IMR-90 (cell line): ENCODE measurements around the gene GJE1.

ENCODE experiments used
- CTCF ChIP-seq: conservative IDR thresholded peaks from 2 replicates; pipeline ENCODE4 v1.5.1; 2012; ENCODE audit warnings: mild to moderate bottlenecking, low read depth, low read length, improper control_type of control experiment
- MAFK ChIP-seq: IDR thresholded peaks from 2 replicates; pipeline ENCODE4 v1.6.1; 2012; ENCODE audit warnings: low read depth, low read length, improper control_type of control experiment
- MAZ ChIP-seq: IDR thresholded peaks from 2 replicates; pipeline ENCODE4 v1.6.1; 2012; ENCODE audit warnings: low read depth, mild to moderate bottlenecking, low read length, improper control_type of control experiment, moderate library complexity, borderline replicate concordance
- MXI1 ChIP-seq: IDR thresholded peaks from 2 replicates; pipeline ENCODE4 v1.6.1; 2012; ENCODE audit warnings: low read depth, mild to moderate bottlenecking, low read length, moderate library complexity, borderline replicate concordance
- NFE2L2 ChIP-seq: fragments of 150-350 bp; IDR thresholded peaks from 2 replicates; pipeline ENCODE4 v1.6.1; 2016; ENCODE audit warnings: low read depth, mild to moderate bottlenecking, low read length
- POLR2A ChIP-seq: IDR thresholded peaks from 2 replicates; pipeline ENCODE4 v1.6.1; 2012; ENCODE audit warnings: mild to moderate bottlenecking, low read depth, low read length
- RFX5 ChIP-seq: IDR thresholded peaks from 2 replicates; pipeline ENCODE4 v1.8.0; 2012; ENCODE audit warnings: low read depth, mild to moderate bottlenecking, low read length, moderate library complexity
- SMC3 ChIP-seq: fragments of 150-350 bp; IDR thresholded peaks from 2 replicates; pipeline ENCODE4 v1.6.1; 2016; ENCODE audit warnings: low read depth, mild to moderate bottlenecking, antibody characterized with exemption, low read length, moderate library complexity
- USF2 ChIP-seq: fragments of 150-350 bp; IDR thresholded peaks from 2 replicates; pipeline ENCODE4 v1.6.1; 2017; ENCODE audit warnings: mild to moderate bottlenecking, antibody characterized with exemption, low read length, low read depth

- no peak for TF ChIP-seq CTCF
- TF ChIP-seq MAFK, result no peak
- TF ChIP-seq MXI1, result no peak
- TF ChIP-seq NFE2L2, result no peak
- no peak for TF ChIP-seq POLR2A
- TF ChIP-seq USF2, result no peak
- TF ChIP-seq RFX5, result no peak
- TF ChIP-seq MAZ, result no peak
- no peak for TF ChIP-seq SMC3
Observed at GRCh38 chr6:142118925-142119324, 13.8 kb upstream of the GJE1 start.
